SKM-1 (cell line): ENCODE measurements around the gene UBE2K.
"Not testable (repeated sequence)": the region's sequence is repeated elsewhere in the genome, so short reads cannot be mapped to it uniquely, and the experiment has no call there.

Experiments
- DNase-seq: peaks from one replicate; lab custom pipeline; 2025; ENCODE audit not compliant: unreplicated experiment; lab: John Stamatoyannopoulos, UW

The UBE2K gene, protein sequence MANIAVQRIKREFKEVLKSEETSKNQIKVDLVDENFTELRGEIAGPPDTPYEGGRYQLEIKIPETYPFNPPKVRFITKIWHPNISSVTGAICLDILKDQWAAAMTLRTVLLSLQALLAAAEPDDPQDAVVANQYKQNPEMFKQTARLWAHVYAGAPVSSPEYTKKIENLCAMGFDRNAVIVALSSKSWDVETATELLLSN

DNA sequence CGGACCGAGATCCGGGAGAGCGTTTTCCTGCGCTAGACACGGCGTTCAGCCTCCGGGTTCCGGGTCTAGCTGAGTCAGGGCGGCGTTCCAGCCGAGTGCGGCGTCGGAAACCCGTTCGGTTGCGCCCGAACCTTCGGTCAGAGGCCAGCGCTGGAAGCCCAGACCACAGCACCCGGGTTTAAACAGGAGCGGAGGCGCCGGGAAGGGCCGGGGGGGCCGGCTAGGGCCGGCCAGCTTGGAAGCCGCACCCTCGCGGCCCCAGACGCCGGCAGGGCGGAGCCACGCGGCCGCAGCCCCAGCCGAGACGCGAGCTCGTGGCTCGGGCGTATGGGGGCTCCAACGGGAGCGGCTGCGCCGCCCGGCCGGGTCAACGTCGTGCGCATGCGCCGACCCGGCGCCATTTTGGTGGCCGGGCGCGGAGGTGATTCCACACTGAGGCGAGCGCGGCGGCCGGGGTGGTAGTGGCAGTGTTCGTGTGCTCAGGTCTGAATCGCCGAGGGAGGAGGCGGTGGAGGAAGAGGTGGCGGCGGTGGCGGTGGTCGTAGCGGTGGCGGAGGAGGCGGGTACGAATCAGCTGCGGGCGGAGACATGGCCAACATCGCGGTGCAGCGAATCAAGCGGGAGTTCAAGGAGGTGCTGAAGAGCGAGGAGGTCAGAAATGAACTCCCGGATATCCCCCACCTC, at the start of gene UBE2K:
Gene UBE2K, plus strand, starts transcription at position 397 of the 684 bp plus-strand sequence. Its CDS starts 192 bp downstream, at position 589.
- peak; percentile 41 for DNase-seq

DNA sequence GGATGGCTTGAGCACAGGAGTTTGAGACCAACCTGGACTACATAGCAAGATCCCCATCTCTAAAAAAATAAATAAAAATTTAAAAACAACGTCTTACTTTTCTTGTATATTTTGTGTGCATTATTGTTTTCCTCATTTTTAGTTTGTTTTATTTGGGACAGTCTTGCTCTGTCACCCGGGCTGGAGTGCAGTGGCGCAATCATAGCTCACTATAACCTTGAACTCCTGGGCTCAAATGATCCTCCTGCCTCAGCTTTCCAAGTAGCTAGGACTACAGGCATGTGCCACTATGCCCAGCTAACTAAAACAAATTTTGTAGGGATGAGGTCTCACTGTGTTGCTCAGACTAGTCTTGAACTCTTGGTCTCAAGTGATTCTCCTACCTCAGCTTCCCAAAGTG, 49.7 kb upstream of the UBE2K start:
- no peak for DNase-seq

DNA sequence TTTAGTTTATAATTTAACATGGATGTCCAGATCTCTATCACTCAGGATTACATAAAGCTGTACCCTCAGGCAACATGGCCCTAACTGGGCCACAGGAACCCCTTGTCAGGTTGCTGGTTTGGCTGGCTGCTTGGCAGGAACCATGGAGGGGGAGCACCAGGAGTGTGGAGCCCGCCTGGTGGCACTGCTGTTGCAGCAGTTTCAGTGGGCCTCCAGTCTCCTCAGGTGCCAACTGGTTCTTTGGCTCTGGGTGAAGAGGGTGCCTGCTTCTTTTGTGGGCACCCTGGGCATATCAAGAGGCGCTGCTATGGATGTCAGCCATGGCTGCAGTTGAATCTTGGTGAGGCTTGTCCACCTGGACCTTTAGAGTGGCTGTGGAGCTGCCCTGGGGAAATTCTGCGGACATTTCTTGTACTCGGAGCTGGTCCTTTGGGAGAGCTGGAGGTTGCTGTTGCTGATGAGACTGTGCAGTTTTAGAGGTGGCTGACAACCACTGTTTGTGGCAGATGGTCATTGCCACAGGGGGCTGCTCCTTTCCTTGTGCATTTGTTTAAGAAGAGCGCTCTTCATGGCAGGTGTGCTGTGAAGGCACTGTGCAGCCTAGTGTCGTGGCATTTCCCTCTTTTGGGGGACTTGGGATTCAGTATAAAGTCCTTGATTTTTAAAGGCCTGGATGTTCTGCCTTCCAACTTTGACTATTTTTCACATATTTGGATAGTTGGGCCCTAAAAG, 48.9 kb upstream of the UBE2K start:
- DNase-seq = no peak

DNA sequence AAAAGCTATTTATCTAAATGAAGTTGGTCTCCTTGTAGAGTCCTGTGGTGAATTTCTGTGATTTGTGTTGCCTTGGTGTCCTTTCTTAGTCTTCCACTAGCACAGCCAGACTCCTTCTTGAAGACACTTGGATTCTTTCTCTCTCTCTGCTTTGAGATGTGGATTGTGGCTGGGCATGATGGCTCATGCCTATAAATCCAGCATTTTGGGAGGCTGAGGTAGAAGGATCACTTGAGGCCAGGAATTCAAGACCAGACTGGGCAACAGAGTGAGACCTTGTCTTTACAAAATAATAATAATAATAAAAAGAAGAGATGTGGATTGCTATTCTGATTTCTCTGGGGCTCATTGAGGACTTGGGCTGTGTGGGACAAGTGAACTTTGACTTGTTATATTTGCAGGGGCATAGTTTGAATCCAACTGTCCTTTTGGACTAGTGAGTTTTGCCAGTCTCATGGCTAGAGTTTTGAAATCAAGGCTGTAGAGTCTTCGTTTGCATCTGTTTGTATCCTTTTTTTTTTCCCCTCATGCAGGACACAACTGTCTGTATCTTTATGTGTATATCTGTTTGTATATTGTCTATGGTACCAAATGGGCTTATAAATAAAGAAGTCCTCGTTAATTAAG, 48.2 kb upstream of the UBE2K start:
- no peak for DNase-seq

DNA sequence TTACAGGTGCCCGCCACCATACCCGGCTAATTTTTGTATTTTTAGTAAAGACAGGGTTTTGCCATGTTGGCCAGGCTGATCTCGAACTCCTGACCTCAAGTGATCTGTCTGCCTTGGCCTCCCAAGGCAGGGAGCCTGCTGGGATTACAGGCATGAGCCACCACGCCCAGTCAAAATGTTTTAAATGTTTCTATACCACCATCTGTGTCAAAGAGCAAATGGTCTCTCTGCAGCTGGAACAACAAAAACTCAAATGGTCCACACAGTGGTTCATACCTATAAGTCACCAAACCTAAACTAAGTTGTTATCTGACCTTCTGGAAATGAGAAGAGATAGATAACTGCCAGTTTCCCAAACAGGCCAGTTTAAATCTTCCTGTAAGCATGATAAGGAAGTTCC, 46.4 kb upstream of the UBE2K start:
- not testable (repeated sequence) for DNase-seq

DNA sequence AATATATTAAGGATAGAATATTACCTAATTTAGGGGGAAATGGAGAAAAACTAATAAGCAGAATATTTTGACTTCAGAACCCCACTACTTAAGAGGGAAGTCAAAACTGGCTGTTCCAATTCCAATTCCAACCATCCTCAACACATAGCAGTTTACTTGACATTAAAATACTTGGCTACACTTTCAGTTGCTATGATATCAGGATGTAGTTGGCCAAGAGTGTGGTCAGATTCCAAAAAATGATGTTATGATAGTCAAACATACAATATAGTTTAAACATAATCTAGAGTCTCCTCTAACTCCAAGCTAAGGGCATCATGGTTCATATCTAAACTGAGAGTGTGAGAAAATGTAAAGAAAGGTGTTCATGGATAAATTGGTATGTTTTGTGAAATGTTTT, 42.7 kb upstream of the UBE2K start:
- DNase-seq = no peak

DNA sequence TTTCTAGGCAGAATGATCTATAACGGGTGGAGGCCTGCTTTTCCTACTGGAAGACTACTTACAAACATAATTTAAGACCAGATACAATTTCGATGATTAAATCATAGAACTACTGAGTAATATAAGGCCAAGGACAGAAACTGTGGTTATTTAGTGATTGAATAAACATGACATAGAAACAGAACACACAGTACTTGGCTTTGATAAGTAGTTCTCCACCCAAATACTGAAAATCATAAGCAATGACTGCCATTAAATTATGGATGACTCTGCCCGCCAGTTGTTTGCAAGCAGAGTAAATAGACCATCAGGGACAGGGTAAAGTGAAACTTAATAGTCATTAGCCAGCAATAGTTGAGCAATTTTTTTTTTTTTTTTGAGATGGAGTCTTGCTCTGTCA, 42.1 kb upstream of the UBE2K start:
- DNase-seq = no peak

DNA sequence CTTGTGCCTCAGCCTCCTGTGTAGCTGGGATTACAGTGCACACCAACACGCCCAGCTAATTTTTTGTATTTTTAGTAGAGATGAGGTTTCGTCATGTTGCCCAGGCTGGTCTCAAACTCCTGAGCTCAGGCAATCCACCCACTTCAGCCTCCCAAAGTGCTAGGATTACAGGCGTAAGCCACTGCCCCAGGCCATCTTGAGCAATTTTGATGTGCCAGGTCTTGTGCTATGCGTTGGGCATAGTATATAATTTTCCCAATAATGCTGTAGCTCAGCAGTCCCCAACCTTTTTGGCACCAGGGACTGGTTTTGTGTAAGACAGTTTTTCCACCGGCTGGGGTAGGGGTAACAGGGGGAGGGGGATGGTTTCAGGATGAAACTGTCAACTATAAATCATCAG, 41.3 kb upstream of the UBE2K start:
- not testable (repeated sequence) for DNase-seq

DNA sequence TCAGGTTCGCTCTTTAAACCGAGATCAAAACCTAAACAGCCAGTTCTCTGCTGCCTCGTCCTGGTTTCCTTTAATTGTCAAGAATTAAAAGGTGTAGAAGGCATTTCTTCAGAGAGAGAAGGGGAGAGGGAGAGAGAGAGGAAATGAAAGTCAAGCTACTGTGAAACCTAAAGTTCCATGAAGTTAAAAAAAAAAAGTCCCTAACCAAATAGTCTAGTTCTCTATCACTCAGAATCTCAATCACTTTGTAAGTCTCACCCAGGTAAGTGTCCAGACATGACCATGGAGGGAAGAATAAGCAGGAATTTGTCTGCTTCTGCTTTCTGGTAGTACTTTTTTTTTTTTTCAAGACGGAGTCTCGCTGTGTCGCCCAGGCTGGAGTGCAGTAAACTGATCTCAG, 40.5 kb upstream of the UBE2K start:
- DNase-seq = no peak

DNA sequence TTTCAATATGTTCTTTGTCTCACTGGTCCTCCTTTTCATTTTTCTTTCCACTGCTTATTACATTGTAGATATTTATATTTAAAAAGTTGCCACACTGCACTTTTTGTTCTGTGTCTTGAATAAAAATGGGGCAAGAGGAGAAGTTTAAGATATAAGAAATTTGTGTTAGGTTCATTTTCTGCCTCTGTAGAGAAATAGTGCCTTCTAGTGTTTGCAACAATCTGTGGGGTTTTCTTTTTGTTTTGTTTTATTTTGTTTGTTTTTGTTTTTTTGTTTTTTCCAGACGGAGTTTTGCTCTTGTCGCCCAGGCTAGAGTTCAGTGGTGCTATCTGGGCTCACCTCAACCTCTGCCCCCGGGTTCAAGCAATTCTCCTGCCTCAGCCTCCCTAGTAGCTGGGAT, 39.2 kb upstream of the UBE2K start:
- DNase-seq = no peak

DNA sequence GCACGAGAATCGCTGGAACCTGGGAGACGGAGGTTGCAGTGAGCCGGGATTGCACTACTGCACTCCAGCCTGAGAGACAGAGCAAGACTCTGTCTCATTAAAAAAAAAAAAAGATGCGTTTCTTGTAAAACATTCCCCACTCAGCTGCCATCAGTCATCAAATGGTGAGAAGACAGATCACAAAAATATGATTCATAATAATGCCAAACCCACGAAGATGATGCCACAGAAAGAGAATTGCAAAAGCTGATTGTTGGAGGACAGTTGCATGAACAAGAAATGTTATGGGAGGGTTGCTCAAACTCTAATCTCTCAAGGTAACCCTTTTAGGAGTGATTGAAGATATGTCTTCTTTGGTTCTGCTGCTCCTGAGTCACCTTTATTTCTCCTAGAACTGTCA, 37.9 kb upstream of the UBE2K start:
- DNase-seq = no peak

DNA sequence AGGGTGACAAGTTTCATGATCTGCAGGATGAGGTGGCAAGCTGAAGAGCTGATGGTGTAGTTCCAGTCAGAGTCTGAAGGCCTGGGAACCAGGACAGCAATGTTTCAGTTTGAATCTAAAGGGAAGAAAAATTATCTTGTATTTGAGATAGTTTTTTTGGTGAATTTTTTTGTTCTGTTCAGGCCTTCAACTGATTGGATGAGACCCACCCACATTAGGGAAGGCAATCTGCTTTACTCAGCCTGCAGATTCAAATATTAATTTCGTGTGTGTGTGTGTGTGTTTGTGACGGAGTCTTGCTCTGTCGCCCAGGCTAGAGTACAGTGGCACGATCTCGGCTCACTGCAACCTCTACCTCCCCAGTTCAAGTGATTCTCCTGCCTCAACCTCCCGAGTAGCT, 37.2 kb upstream of the UBE2K start:
- no peak for DNase-seq

DNA sequence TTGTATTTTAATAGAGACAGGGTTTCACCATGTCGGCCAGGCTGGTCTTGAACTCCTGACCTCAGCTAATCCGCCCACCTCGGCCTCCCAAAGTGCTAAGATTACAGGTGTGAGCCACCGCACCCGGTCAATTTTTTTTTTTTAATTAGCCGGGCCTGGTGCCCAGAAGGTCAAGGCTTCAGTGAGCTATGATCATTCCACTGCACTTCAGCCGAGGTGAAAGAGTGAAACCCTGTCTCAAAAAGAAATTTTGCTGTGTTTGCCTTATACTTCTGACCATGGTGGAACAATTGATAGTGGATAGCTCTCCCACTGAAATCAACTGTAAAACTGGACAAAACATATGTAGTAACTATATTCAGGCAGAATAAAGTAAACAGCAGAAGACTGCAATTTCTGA, 35.3 kb upstream of the UBE2K start:
- no peak for DNase-seq

DNA sequence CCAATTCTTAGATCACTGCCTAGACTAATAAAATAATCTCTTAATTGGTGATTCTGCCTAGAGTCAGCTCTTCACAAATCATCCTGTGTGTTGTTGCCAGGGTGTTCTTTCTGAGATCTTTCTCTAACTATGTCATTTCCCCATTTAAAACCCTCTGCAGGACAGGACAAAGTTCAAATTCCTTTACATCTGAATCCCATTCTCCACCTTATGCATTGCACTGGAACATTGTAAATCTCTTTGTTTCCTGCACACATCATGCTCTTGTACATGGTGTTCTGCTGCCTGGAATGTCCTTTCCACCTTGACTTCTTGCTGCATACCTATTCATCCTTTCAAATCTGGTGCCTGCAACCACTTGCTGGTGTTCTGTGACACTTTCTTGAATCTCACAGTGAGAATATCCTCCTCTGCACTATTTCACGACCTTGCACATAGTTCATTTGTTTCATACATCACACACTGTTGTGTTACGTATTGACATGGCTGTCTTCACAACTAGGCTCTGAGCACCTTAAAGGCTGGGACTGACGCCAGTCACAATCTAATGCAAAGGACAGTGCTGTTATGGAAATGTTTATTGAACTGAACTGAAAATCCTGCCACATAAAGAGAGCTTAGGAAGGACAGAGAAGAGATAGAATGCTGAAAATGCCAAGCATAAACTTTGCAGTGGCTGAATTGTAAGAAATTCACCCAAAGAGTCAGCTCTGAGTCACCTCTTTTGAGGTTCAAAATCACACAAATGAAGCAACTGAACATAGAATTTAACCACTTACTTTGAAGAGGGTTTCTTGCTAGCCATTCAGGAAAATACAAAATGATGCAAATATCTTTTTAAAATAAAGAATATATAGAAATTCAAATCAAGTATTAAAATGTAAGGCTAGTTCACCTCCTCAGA, 32.9 kb upstream of the UBE2K start:
- no peak for DNase-seq

DNA sequence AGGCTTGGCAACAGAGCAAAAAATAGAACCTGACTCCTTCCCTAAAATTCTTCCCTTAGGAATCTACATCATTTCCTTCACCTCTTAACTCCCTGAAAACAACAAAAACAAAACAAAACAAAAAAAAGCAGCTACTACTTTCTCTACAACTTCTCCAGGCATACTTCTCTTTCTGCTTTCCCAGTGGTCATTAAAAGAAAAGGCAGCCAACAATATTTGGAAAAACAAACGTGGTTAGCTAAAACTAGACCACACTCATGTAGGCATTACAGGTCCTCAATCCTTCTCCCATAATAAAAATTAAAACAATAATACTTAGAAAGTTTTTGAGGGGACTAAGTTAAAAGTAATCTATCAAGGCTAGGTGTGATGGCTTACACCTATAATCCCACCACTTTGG, 30.2 kb upstream of the UBE2K start:
- DNase-seq = no peak

DNA sequence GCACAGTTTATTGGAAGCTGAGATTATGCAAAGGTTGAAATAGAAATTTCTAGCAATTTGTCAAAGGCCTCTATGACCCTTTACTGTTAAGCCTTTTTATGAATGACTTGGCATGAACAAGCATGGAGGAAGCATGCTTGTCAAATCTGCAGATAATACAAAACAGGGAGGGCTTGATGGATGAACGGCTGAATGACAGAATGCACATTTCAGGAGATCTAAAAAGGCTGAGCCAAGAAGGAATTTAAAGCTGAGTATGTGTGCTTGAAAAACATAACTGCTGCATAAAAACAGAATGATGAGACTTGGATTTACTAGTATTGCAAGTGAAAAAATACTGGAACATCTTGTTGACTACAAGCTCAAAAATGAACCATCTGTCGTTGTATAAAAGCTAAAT, 29.0 kb upstream of the UBE2K start:
- no peak for DNase-seq

DNA sequence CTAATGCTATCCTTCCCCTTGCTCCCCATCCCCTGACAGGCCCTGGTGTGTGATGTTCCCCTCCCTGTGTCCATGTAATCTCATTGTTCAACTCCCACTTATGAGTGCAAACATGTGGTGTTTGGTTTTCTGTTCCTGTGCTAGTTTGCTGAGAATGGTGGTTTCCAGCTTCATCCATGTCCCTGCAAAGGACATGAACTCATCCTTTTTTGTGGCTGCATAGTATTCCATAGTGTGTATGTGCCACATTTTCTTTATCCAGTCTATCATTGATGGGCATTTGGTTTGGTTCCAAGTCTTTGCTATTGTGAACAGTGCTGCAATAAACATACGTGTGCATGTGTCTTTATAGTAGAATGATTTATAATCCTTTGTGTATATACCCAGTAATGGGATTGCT, 27.6 kb upstream of the UBE2K start:
- not testable (repeated sequence) for DNase-seq

DNA sequence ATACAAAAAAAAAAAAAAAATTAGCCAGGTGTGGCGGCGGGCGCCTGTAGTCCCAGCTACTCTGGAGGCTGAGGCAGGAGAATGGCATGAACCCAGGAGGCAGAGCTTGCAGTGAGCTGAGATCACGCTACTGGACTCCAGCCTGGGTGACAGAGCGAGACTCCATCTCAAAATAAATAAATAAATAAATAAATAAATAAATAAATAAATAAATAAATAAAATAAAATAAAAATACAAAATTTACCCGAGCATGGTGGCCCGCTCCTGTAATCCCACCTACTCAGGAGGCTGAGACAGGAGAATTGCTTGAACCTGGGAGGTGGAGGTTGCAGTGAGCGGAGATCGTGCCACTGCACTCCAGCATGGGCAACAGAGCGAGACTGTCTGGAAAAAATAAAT, 22.3 kb upstream of the UBE2K start:
- not testable (repeated sequence) for DNase-seq

DNA sequence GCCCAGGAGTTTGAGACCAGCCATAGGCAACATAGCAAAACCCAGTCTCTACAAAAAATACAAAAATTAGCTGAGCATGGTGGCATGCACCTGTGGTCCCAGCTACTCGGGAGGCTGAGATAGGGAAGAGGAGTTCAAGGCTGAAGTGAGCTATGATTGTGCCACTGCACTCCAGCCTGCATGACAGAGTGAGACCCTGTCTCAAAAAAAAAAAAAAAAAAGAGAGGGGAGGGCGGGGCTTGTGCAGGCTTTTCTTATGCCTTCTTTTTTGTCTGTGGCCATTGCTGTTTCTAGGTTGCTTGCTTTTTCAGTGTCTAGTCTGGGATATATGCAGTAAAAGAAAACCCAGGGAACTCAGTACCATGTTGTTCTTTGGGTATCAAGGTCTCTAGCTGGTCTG, 16.9 kb upstream of the UBE2K start:
- not testable (repeated sequence) for DNase-seq

DNA sequence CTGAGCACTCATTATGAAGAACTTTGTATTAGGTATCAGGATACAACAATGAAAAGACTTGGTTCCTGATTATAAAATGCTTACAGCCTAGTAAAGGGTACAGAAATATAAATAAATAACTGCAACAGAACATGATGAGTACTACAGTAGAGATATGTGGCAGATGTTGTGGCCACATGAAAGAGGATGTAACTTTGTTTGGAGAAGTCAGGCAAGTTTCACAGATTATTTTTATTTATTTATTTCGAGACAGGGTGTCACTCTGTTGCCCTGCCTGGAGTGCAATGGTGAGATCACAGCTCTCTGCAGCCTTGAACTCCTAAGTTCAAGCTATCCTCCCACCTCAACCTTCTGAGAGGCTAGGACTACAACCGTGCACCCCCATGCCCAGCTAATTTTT, 15.8 kb upstream of the UBE2K start:
- DNase-seq = no peak

DNA sequence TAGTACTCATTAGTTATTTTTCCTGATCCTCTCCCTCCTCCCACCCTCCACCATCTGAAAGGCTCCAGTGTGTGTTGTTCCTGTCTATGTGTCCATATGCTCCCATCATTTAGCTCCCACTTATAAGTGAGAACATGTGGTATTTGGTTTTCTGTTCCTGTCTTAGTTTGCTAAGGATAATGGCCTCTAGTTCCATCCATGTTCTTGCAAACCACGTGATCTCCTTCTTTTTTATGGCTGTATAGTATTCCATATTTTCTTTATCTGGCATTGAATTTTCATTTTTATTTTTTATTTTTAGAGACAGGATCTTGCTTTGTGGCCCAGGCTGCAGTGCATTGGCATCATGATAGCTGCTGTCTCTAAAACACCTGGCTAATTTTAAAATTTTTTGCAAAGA, 11.9 kb upstream of the UBE2K start:
- no peak for DNase-seq
